ENCODE data around the gene SEC14L5. TPM values are rescaled to one million over a fixed set of nuclear protein-coding genes. Genes with fewer than 3 reads are reported as not detected.
"Not testable (repeated sequence)": the region's sequence is repeated elsewhere in the genome, so short reads cannot be mapped to it uniquely, and the experiment has no call there.

The SEC14L5 gene
- polyA plus RNA-seq, 3 donors = 0.03 TPM; not detected in 2

DNA sequence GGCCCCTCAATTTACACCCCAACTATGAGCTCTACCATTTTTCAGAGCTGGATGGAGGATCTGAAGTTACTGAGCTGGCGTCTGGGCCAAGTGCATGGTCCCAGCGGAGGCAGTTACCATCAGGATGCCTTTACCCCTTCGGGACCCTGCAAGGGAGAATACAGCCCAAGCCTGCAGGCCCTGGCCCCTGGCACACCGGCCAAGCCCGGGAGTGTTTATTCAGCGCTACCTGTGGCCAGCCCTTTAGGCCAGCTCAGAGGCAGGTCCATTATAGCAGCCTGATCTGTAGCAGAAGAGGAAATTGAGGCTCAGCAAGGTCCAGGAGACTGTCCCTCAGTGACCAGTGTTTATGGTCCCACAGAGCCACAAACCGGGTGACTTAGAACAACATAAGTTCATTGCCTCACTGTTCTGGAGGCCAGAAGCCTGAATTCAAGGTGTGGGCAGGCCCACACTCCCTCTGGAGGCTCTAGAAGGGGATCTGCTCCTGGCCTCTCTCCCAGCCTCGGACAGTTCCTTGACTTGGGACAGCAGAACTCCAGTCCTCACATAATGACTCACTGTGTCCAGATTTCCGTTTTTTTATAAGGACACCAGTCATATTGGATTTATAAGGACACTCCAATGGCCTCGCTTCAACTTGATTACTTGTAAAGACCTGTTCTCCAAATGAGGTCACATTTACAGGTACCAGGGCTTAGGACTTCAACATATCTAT lies 8.8 kb downstream of the SEC14L5 start:
- 96% methylated on average over 10 of the region's 10 CpGs for WGBS (ENCODE audit: insufficient coverage)
- Histone ChIP-seq H2AFZ (ENCODE audit: insufficient read depth, low read depth, low read length, poor library complexity, severe bottlenecking) (no peak overlapping the region), H4K20me1 (ENCODE audit: insufficient read depth, low read length) (no peaks in the 10 kb centered on the region)

DNA sequence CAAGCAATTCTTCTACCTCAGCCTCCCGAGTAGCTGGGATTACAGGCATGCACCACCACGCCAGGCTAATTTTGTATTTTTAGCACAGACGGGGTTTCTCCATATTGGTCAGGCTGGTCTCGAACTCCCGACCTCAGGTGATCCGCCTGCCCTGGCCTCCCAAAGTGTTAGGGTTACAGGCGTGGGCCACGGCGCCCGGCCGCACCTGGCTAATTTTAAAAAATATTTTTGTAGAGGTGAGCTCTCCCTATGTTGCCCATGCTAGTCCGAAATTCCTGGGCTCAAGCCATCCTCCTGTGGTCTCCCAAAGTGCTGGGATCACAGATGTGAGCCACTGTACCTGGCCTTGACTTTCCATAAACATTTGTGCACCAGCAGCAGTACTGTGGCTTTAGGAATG lies 10.1 kb downstream of the SEC14L5 start:
- H3K36me3 Mint-ChIP-seq; H3K4me1 ChIP-seq (ENCODE audit: control insufficient read depth in 1 of 2, insufficient read depth in 2 of 2, low read length in 2 of 2); H2AFZ ChIP-seq (ENCODE audit: insufficient read depth, low read depth, low read length, poor library complexity, severe bottlenecking); H3K9me3 Mint-ChIP-seq; H3K4me3 Mint-ChIP-seq; H4K20me1 ChIP-seq (ENCODE audit: insufficient read depth, low read length); intact Hi-C loops (cut with micrococcal nuclease); H3K4me3 ChIP-seq (replicated peaks in 1 of 3; ENCODE audit: low read depth in 2 of 3, low read length in 3 of 3); DNase-seq; H3K79me2 ChIP-seq (ENCODE audit: insufficient read depth, low read length); H3K9me3 ChIP-seq (replicated peaks in 1 of 2; ENCODE audit: control insufficient read depth in 1 of 2, insufficient read depth in 1 of 2, low read length in 2 of 2); H3K4me2 ChIP-seq (replicated peaks; ENCODE audit: extremely low read depth, low read length, poor library complexity, severe bottlenecking); H3K36me3 ChIP-seq (replicated peaks in 1 of 2; ENCODE audit: control insufficient read depth in 1 of 2, insufficient read depth in 2 of 2, low read length in 2 of 2); H3K27ac Mint-ChIP-seq; H3K27me3 ChIP-seq (ENCODE audit: control insufficient read depth in 2 of 2, insufficient read depth in 2 of 2, low read length in 2 of 2); H3K4me1 Mint-ChIP-seq; H3K9ac ChIP-seq (ENCODE audit: insufficient read depth, low read length, poor library complexity, severe bottlenecking); H3K27ac ChIP-seq (ENCODE audit: low read depth in 1 of 2, low read length in 2 of 2): not testable (repeated sequence)
- peaks cover 10 to 15% (median 10%) of the 10 kb centered on the region in 3 donors for H3K27me3 Mint-ChIP-seq (ENCODE audit: low read depth in 3 of 3)
- 89% methylated on average over 9 of the region's 12 CpGs for WGBS (ENCODE audit: insufficient coverage)

More for the DNA sequence above, 8.8 kb downstream of the SEC14L5 start:
- intact Hi-C loops (cut with micrococcal nuclease) = no loop called here
- H3K4me1 Mint-ChIP-seq = no peaks in the 10 kb centered on the region
- Histone ChIP-seq H3K27ac (ENCODE audit: low read depth in 1 of 2, low read length in 2 of 2) (no peak overlapping the region), H3K36me3 (replicated peaks in 1 of 2; ENCODE audit: control insufficient read depth in 1 of 2, insufficient read depth in 2 of 2, low read length in 2 of 2) (no peaks in the 10 kb centered on the region), H3K79me2 (ENCODE audit: insufficient read depth, low read length) (no peaks in the 10 kb centered on the region), H3K4me3 (replicated peaks in 1 of 3; ENCODE audit: low read depth in 2 of 3, low read length in 3 of 3) (no peak overlapping the region), H3K4me2 (replicated peaks; ENCODE audit: extremely low read depth, low read length, poor library complexity, severe bottlenecking) (no peak overlapping the region), H3K4me1 (ENCODE audit: control insufficient read depth in 1 of 2, insufficient read depth in 2 of 2, low read length in 2 of 2) (no peaks in the 10 kb centered on the region), H3K27me3 (ENCODE audit: control insufficient read depth in 2 of 2, insufficient read depth in 2 of 2, low read length in 2 of 2) (no peaks in the 10 kb centered on the region), H3K9ac (ENCODE audit: insufficient read depth, low read length, poor library complexity, severe bottlenecking) (no peak overlapping the region), H3K9me3 (replicated peaks in 1 of 2; ENCODE audit: control insufficient read depth in 1 of 2, insufficient read depth in 1 of 2, low read length in 2 of 2) (no peaks in the 10 kb centered on the region)
- no peaks in the 10 kb centered on the region for H3K36me3 Mint-ChIP-seq
- H3K27ac Mint-ChIP-seq = no peak overlapping the region
- H3K27me3 Mint-ChIP-seq (ENCODE audit: low read depth in 3 of 3) = peaks cover 11 to 14% (median 12%) of the 10 kb centered on the region in 3 donors
- no peak overlapping the region for H3K4me3 Mint-ChIP-seq
- no peak for DNase-seq
- TF ChIP-seq, protein P1, sequence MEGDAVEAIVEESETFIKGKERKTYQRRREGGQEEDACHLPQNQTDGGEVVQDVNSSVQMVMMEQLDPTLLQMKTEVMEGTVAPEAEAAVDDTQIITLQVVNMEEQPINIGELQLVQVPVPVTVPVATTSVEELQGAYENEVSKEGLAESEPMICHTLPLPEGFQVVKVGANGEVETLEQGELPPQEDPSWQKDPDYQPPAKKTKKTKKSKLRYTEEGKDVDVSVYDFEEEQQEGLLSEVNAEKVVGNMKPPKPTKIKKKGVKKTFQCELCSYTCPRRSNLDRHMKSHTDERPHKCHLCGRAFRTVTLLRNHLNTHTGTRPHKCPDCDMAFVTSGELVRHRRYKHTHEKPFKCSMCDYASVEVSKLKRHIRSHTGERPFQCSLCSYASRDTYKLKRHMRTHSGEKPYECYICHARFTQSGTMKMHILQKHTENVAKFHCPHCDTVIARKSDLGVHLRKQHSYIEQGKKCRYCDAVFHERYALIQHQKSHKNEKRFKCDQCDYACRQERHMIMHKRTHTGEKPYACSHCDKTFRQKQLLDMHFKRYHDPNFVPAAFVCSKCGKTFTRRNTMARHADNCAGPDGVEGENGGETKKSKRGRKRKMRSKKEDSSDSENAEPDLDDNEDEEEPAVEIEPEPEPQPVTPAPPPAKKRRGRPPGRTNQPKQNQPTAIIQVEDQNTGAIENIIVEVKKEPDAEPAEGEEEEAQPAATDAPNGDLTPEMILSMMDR (IDR thresholded peaks at IDR 0.05) = no peak
- no peaks in the 10 kb centered on the region for H3K9me3 Mint-ChIP-seq

All from CD14-positive monocyte (primary cell).